Activated CD4-positive, alpha-beta memory T cell treated with anti-CD3 and anti-CD28 coated beads for 36 hours (primary cell): Measurements from ENCODE around the gene SERINC3. TPM values are rescaled to one million over a fixed set of nuclear protein-coding genes. Genes with fewer than 3 reads are reported as not detected.

ENCODE experiments used
- CTCF ChIA-PET: fragments of 350-600 bp; sonication (Branson Sonifier 250); formaldehyde crosslinking; loops from one replicate; lab custom pipeline; 2021; ENCODE audit warnings: antibody characterized with exemption, inconsistent platforms; lab: Charles Lee
- POLR2A ChIA-PET: fragments of 350-600 bp; sonication (Branson Sonifier 250); formaldehyde crosslinking; loops from one replicate; lab custom pipeline; 2021; ENCODE audit warnings: antibody characterized with exemption; lab: Charles Lee
- DNase-seq: peaks from one replicate; pipeline ENCODE4 v3.0.0-alpha.2; 2020
- H3K27ac Mint-ChIP-seq: one replicate; pipeline ENCODE4 v1.8.0; 2021; ENCODE audit warnings: mixed read lengths
- H3K27me3 Mint-ChIP-seq: one replicate; pipeline ENCODE4 v1.8.0; 2021; ENCODE audit warnings: mixed read lengths
- H3K36me3 Mint-ChIP-seq: one replicate; pipeline ENCODE4 v1.8.0; 2021; ENCODE audit warnings: mixed read lengths
- H3K4me1 Mint-ChIP-seq: one replicate; pipeline ENCODE4 v1.8.0; 2021; ENCODE audit warnings: low read depth, mixed read lengths
- H3K4me3 Mint-ChIP-seq: one replicate; pipeline ENCODE4 v1.8.0; 2021; ENCODE audit warnings: mild to moderate bottlenecking, mixed read lengths
- H3K9me3 Mint-ChIP-seq: one replicate; pipeline ENCODE4 v1.8.0; 2021; ENCODE audit warnings: mixed read lengths
- intact Hi-C: fragments of 100-400 bp; cut with micrococcal nuclease; formaldehyde crosslinking; loops from one replicate; pipeline ENCODE4 v1.15.1; 2023
- total RNA-seq, 2 experiments: library from RNA; stranded (reverse); gene quantifications; one replicate each; pipeline ENCODE4 v1.2.3, GENCODE V29; 2021

The SERINC3 gene
- total RNA-seq, 2 experiments from 2014 or later: 57.3 to 58.6 TPM

DNA sequence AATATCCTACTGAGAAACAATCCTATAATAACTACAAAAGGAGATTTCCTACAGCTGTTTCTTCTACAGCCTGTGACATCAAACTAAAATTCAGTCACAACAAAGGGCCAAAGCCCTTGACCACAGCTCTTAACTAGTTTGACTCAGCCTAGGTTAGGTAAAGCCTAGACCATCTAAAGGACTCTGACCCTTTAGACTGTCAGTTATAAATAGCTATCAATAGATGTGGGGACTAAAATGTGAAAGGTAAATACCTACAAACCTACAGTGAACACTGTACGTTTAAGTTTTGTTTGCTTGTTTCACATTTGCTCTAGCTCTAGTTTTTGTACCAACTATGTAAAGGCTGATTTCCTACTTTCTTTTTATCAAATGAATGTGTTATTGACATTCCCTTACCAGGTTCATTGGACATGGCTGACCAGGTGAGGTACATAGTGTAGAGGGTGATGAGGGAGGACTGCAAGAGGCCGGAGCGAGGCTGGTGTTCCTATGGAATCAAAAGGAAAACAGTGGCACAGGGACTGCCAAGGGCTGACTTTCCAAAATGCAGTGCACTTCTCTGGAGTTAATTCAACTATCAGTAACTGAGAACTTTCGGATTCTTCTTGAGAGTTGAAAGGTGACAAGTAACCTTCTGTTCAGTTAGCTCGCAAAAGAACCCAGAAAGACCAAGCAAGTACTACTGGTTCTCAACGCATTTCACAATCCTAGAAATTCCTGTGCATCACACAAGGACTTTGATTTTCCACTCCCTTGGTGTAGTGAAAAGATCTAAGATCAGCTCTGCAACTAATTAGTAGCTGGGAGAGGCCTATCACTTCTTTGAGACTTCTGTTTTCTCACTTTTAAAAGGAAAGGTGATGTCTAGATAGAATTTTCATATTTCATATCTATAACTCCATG lies 17.2 kb downstream of the SERINC3 start:
- H3K9me3 Mint-ChIP-seq: no peaks in the 10 kb centered on the region
- ChIA-PET CTCF (interaction anchor here (1.4 kb wide), 1 partner anchor 105 kb away, joined by 3 read pairs; no protein-coding TSS in a partner anchor), POLR2A (interaction anchor here (1.4 kb wide), 1 partner anchor 10 kb away, joined by 4 read pairs; no protein-coding TSS in a partner anchor)
- no peak overlapping the region for H3K27ac Mint-ChIP-seq
- H3K4me1 Mint-ChIP-seq: peaks cover 3% of the 10 kb centered on the region
- intact Hi-C loops: no loop called here
- peaks cover 36% of the 10 kb centered on the region for H3K36me3 Mint-ChIP-seq
- H3K4me3 Mint-ChIP-seq: no peak overlapping the region
- H3K27me3 Mint-ChIP-seq: no peaks in the 10 kb centered on the region
- DNase-seq: no peak

DNA sequence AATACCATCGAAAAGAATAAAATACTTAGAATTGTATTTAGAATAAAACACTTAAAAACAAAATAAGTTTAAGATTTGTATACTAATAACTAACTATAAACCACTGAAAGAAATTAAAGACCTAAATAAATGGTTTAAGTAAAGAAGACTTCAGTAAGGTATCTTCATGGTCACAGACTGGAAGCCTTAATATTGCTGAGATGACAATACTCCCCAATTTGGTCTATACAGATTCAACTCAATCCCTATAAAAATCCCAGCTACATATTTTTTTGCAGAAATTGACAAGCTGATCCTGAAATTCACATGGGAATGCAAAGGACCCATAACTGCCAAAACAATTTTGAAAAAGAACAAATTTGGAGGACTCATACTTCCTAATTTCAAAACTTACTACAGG lies 18.9 kb downstream of the SERINC3 start:
- CTCF ChIA-PET: interaction anchor here (1.0 to 1.5 kb wide), 3 partner anchors 19 to 107 kb away, joined by 3 read pairs; partner anchors contain the start of gene SERINC3
- Mint-ChIP-seq H3K4me3 (no peak overlapping the region), H3K27me3 (no peaks in the 10 kb centered on the region), H3K4me1 (peaks cover 2% of the 10 kb centered on the region), H3K9me3 (no peaks in the 10 kb centered on the region), H3K36me3 (peaks cover 32% of the 10 kb centered on the region), H3K27ac (no peak overlapping the region)
- intact Hi-C loops: no loop called here
- POLR2A ChIA-PET: interaction anchor here (1.4 kb wide), 1 partner anchor 8 kb away, joined by 4 read pairs; no protein-coding TSS in a partner anchor
- no peak for DNase-seq

- H3K27me3 Mint-ChIP-seq: no peaks in the 10 kb centered on the region
- ChIA-PET CTCF (no interaction called here), POLR2A (no interaction called here)
- DNase-seq: no peak
- H3K4me1 Mint-ChIP-seq: peaks cover 14% of the 10 kb centered on the region
- H3K4me3 Mint-ChIP-seq: no peak overlapping the region
- H3K27ac Mint-ChIP-seq: peak overlapping the region; percentile 3
- peaks cover 35% of the 10 kb centered on the region for H3K36me3 Mint-ChIP-seq
- no peaks in the 10 kb centered on the region for H3K9me3 Mint-ChIP-seq
- intact Hi-C loops: no loop called here
These were observed 20.4 kb downstream of the SERINC3 start for GRCh38 chr20:44501448-44501847.

GRCh38 chr20:44500221-44500620 lies 21.6 kb downstream of the SERINC3 start:
- no peak overlapping the region for H3K4me3 Mint-ChIP-seq

GRCh38 chr20:44497761-44498160 lies 24.1 kb downstream of the SERINC3 start:
- H3K9me3 Mint-ChIP-seq: no peaks in the 10 kb centered on the region
- H3K27ac Mint-ChIP-seq: peak overlapping the region; percentile 39
- H3K4me3 Mint-ChIP-seq: no peak overlapping the region
- intact Hi-C loops: loop anchor here (1.0 to 10.0 kb wide), 3 partner anchors 25 to 283 kb away; partner anchors contain the start of genes OSER1 and SERINC3
- no peak for DNase-seq
- ChIA-PET POLR2A (no interaction called here), CTCF (no interaction called here)
- H3K4me1 Mint-ChIP-seq: peaks cover 39% of the 10 kb centered on the region
- peaks cover 46% of the 10 kb centered on the region for H3K36me3 Mint-ChIP-seq
- H3K27me3 Mint-ChIP-seq: no peaks in the 10 kb centered on the region

More at GRCh38 chr20:44500221-44500620, 21.6 kb downstream of the SERINC3 start:
- Mint-ChIP-seq H3K27me3 (no peaks in the 10 kb centered on the region), H3K27ac (no peak overlapping the region), H3K36me3 (peaks cover 45% of the 10 kb centered on the region), H3K4me1 (peaks cover 26% of the 10 kb centered on the region), H3K9me3 (no peaks in the 10 kb centered on the region)
- no peak for DNase-seq
- intact Hi-C loops: no loop called here
- CTCF ChIA-PET: no interaction called here
- POLR2A ChIA-PET: interaction anchor here (0.8 kb wide), 1 partner anchor 21 kb away, joined by 3 read pairs; no protein-coding TSS in a partner anchor

- no peak overlapping the region for H3K4me3 Mint-ChIP-seq
- intact Hi-C loops: loop anchor here (1.0 to 10.0 kb wide), 3 partner anchors 25 to 282 kb away; partner anchors contain the start of genes OSER1 and SERINC3
- no peaks in the 10 kb centered on the region for H3K27me3 Mint-ChIP-seq
- H3K4me1 Mint-ChIP-seq: peaks cover 39% of the 10 kb centered on the region
- POLR2A ChIA-PET: interaction anchor here (0.6 to 0.9 kb wide), 2 partner anchors 121 to 146 kb away, joined by 3 read pairs; no protein-coding TSS in a partner anchor
- DNase-seq: peak; percentile 78
- CTCF ChIA-PET: no interaction called here
- H3K9me3 Mint-ChIP-seq: no peaks in the 10 kb centered on the region
- H3K27ac Mint-ChIP-seq: peak overlapping the region; percentile 88
- peaks cover 50% of the 10 kb centered on the region for H3K36me3 Mint-ChIP-seq
These were observed 24.9 kb downstream of the SERINC3 start for GRCh38 chr20:44496976-44497375.

GRCh38 chr20:44495802-44496481 lies 25.9 kb downstream of the SERINC3 start:
- H3K27ac Mint-ChIP-seq: peak overlapping the region; percentile 88
- H3K4me3 Mint-ChIP-seq: no peak overlapping the region
- DNase-seq: no peak
- intact Hi-C loops: loop anchor here (1.0 to 10.0 kb wide), 3 partner anchors 20 to 281 kb away; partner anchors contain the start of gene OSER1
- H3K9me3 Mint-ChIP-seq: no peaks in the 10 kb centered on the region
- ChIA-PET CTCF (interaction anchor here (1.7 to 2.2 kb wide), 2 partner anchors 20 to 114 kb away, joined by 5 to 7 read pairs; partner anchors contain the start of gene TTPAL), POLR2A (no interaction called here)
- peaks cover 50% of the 10 kb centered on the region for H3K36me3 Mint-ChIP-seq
- no peaks in the 10 kb centered on the region for H3K27me3 Mint-ChIP-seq
- peaks cover 47% of the 10 kb centered on the region for H3K4me1 Mint-ChIP-seq

GRCh38 chr20:44495257-44495656 lies 26.6 kb downstream of the SERINC3 start:
- intact Hi-C loops: loop anchor here (1.0 to 10.0 kb wide), 3 partner anchors 19 to 280 kb away; partner anchors contain the start of gene OSER1
- H3K4me1 Mint-ChIP-seq: peaks cover 49% of the 10 kb centered on the region

DNA sequence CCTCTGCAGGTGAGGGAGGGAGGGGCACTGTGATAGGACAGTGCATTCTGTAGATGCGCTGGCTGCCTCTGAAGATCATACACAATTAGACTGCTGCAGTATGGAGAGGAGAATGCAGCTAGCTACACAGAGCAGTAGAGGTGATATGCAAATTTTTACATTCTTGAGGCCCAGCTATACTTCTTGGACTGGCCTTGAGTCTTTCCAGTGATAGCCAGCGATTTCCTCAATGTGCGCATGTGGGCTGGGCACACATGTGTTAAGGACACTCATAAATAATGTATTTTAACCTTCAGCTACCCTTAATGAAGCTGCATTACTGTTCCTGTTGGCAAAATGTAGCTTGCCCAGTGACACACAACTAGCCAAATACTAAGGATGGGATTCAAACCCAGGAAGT lies 27.2 kb downstream of the SERINC3 start:
- Mint-ChIP-seq H3K27me3 (no peaks in the 10 kb centered on the region), H3K36me3 (peaks cover 50% of the 10 kb centered on the region), H3K27ac (peak overlapping the region; percentile 88), H3K9me3 (no peaks in the 10 kb centered on the region), H3K4me3 (no peak overlapping the region), H3K4me1 (peaks cover 55% of the 10 kb centered on the region)
- POLR2A ChIA-PET: interaction anchor here (1.5 kb wide), 1 partner anchor 9 kb away, joined by 4 read pairs; no protein-coding TSS in a partner anchor
- CTCF ChIA-PET: interaction anchor here (1.7 to 2.2 kb wide), 2 partner anchors 19 to 115 kb away, joined by 5 to 7 read pairs; partner anchors contain the start of gene TTPAL
- intact Hi-C loops: loop anchor here (1.0 to 10.0 kb wide), 3 partner anchors 18 to 280 kb away; partner anchors contain the start of gene OSER1
- no peak for DNase-seq

More at GRCh38 chr20:44495257-44495656, 26.6 kb downstream of the SERINC3 start:
- DNase-seq: no peak
- Mint-ChIP-seq H3K9me3 (no peaks in the 10 kb centered on the region), H3K27me3 (no peaks in the 10 kb centered on the region), H3K36me3 (peaks cover 47% of the 10 kb centered on the region), H3K27ac (peak overlapping the region; percentile 88), H3K4me3 (no peak overlapping the region)
- ChIA-PET POLR2A (interaction anchor here (1.5 kb wide), 1 partner anchor 8 kb away, joined by 4 read pairs; no protein-coding TSS in a partner anchor), CTCF (interaction anchor here (1.7 to 2.2 kb wide), 2 partner anchors 20 to 115 kb away, joined by 5 to 7 read pairs; partner anchors contain the start of gene TTPAL)

DNA sequence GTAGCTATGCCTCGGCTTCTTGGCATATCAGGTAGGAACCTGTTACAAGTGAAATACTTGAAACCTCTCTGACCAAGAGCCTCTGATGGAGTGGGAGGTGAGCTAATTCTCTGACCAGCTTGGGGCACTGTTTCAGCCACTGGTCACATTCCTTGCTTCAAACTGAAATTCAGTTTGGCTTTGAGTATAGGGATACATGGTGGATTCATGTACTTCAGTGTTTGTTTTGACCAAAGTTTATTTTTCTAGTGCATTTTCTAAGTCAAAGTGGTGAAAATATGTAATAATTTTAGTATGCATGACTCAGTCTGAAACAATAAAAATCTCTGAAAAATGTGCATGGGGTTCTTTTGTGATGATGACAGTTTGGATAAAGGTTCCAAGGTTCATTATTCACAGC lies 27.6 kb downstream of the SERINC3 start:
- H3K4me3 Mint-ChIP-seq: no peak overlapping the region
- intact Hi-C loops: loop anchor here (10.0 kb wide), 1 partner anchor 279 kb away; the partner anchor contains the start of gene OSER1

More for the DNA sequence above, 27.6 kb downstream of the SERINC3 start:
- Mint-ChIP-seq H3K36me3 (peaks cover 54% of the 10 kb centered on the region), H3K27me3 (no peaks in the 10 kb centered on the region), H3K9me3 (no peaks in the 10 kb centered on the region), H3K27ac (peak overlapping the region; percentile 88), H3K4me1 (peaks cover 59% of the 10 kb centered on the region)
- CTCF ChIA-PET: interaction anchor here (1.7 to 2.2 kb wide), 2 partner anchors 19 to 116 kb away, joined by 5 to 7 read pairs; partner anchors contain the start of gene TTPAL
- DNase-seq: no peak
- POLR2A ChIA-PET: interaction anchor here (1.5 kb wide), 1 partner anchor 9 kb away, joined by 4 read pairs; no protein-coding TSS in a partner anchor
